ENCODE data around the gene OR6N2. TPM values are rescaled to one million over a fixed set of nuclear protein-coding genes. Genes with fewer than 3 reads are reported as not detected.

Gene OR6N2
- total RNA-seq, 1 donor from 2014 or later = not detected

DNA sequence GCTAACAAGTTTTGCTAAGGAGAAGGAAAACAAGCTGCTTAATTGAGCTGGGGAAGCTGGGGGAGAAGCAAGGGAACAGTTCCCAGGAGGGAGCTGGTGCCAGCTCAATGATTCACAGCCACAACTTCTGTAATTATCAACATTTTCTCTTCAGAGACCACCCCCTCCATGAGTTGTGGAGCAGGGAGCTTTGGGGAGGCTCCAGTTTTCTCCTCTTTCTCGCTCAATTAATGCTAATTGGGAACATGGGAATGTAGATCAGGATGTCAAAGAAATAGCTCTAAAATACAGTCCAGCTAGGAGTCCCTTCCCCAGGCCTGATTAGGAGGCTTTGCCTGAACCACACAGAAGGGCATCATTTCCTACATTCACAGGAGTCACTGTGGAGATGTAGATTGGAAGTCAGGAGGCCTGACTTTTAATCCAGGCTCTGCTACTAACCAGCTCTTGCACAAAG is 38.0 kb upstream of the OR6N2 start:
- no peaks in the 10 kb centered on the region for H3K4me1 Mint-ChIP-seq (ENCODE audit: low read depth, unreplicated experiment)
- no peaks in the 10 kb centered on the region for H3K36me3 Mint-ChIP-seq (ENCODE audit: unreplicated experiment)
- TF ChIP-seq, protein P1, sequence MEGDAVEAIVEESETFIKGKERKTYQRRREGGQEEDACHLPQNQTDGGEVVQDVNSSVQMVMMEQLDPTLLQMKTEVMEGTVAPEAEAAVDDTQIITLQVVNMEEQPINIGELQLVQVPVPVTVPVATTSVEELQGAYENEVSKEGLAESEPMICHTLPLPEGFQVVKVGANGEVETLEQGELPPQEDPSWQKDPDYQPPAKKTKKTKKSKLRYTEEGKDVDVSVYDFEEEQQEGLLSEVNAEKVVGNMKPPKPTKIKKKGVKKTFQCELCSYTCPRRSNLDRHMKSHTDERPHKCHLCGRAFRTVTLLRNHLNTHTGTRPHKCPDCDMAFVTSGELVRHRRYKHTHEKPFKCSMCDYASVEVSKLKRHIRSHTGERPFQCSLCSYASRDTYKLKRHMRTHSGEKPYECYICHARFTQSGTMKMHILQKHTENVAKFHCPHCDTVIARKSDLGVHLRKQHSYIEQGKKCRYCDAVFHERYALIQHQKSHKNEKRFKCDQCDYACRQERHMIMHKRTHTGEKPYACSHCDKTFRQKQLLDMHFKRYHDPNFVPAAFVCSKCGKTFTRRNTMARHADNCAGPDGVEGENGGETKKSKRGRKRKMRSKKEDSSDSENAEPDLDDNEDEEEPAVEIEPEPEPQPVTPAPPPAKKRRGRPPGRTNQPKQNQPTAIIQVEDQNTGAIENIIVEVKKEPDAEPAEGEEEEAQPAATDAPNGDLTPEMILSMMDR (IDR thresholded peaks at IDR 0.05; ENCODE audit: partially characterized antibody, unreplicated experiment) = no peak
- no peaks in the 10 kb centered on the region for H3K27me3 Mint-ChIP-seq (ENCODE audit: unreplicated experiment)
- H3K27ac Mint-ChIP-seq (ENCODE audit: unreplicated experiment) = no peak overlapping the region
- H3K9me3 Mint-ChIP-seq (ENCODE audit: unreplicated experiment) = no peaks in the 10 kb centered on the region
- no peak overlapping the region for H3K4me3 Mint-ChIP-seq (ENCODE audit: unreplicated experiment)
- DNase-seq = no peak

- Mint-ChIP-seq H3K27ac (ENCODE audit: unreplicated experiment) (no peak overlapping the region), H3K4me3 (ENCODE audit: unreplicated experiment) (no peak overlapping the region), H3K27me3 (ENCODE audit: unreplicated experiment) (no peaks in the 10 kb centered on the region), H3K4me1 (ENCODE audit: low read depth, unreplicated experiment) (no peaks in the 10 kb centered on the region), H3K36me3 (ENCODE audit: unreplicated experiment) (no peaks in the 10 kb centered on the region), H3K9me3 (ENCODE audit: unreplicated experiment) (no peaks in the 10 kb centered on the region)
- DNase-seq = no peak
- TF ChIP-seq, protein P1 (IDR thresholded peaks at IDR 0.05; ENCODE audit: partially characterized antibody, unreplicated experiment) = no peak
These were observed 37.6 kb upstream of the OR6N2 start for GRCh38 chr1:158818560-158818959.

DNA sequence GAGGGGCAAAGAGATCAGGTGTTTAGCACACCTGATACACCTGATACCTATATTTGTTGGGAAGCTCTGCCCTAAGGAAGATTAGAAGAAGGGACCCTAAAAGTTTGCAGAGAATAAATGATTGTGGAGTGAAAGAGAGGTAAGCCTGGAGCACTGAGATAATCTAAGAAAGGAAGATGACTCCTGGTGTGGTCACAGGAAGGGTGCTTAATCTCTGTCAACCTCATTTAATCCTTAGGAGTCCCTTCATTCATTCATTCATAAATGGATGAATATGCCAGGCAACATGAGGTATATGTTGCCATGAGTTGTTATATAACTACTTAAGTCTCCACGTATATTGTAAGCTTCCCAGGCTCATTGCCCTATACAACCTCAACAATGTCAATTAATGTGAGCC is 34.0 kb upstream of the OR6N2 start:
- H3K4me1 Mint-ChIP-seq (ENCODE audit: low read depth, unreplicated experiment) = no peaks in the 10 kb centered on the region
- no peak overlapping the region for H3K27ac Mint-ChIP-seq (ENCODE audit: unreplicated experiment)
- no peaks in the 10 kb centered on the region for H3K27me3 Mint-ChIP-seq (ENCODE audit: unreplicated experiment)
- H3K36me3 Mint-ChIP-seq (ENCODE audit: unreplicated experiment) = no peaks in the 10 kb centered on the region
- H3K4me3 Mint-ChIP-seq (ENCODE audit: unreplicated experiment) = no peak overlapping the region
- TF ChIP-seq, protein P1 (IDR thresholded peaks at IDR 0.05; ENCODE audit: partially characterized antibody, unreplicated experiment) = no peak
- H3K9me3 Mint-ChIP-seq (ENCODE audit: unreplicated experiment) = no peaks in the 10 kb centered on the region
- DNase-seq = no peak

DNA sequence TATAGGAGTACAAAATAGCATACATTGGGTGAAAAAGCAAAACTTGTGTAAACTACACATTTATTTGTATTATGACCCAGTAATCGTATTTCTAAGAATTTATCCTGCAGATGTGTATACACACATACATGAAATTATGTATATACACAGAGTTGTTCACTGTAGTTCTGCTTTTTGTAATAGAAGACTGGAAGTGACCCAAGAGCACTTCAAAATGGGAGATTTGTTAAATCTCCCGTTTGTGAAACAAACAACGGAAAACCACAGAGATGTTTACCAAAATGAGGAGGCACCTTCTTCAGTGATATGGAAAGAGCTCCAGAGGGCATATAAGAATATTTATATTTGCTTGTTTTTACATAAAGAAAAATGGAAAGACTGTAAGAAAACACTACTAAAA is 32.2 kb upstream of the OR6N2 start:
- Mint-ChIP-seq H3K4me3 (ENCODE audit: unreplicated experiment) (no peak overlapping the region), H3K4me1 (ENCODE audit: low read depth, unreplicated experiment) (no peaks in the 10 kb centered on the region), H3K27ac (ENCODE audit: unreplicated experiment) (no peak overlapping the region), H3K9me3 (ENCODE audit: unreplicated experiment) (no peaks in the 10 kb centered on the region), H3K36me3 (ENCODE audit: unreplicated experiment) (no peaks in the 10 kb centered on the region), H3K27me3 (ENCODE audit: unreplicated experiment) (no peaks in the 10 kb centered on the region)
- TF ChIP-seq, protein P1 (IDR thresholded peaks at IDR 0.05; ENCODE audit: partially characterized antibody, unreplicated experiment) = no peak
- DNase-seq = no peak

- Mint-ChIP-seq H3K4me3 (ENCODE audit: unreplicated experiment) (no peak overlapping the region), H3K9me3 (ENCODE audit: unreplicated experiment) (no peaks in the 10 kb centered on the region), H3K27ac (ENCODE audit: unreplicated experiment) (no peak overlapping the region), H3K36me3 (ENCODE audit: unreplicated experiment) (no peaks in the 10 kb centered on the region), H3K27me3 (ENCODE audit: unreplicated experiment) (no peaks in the 10 kb centered on the region), H3K4me1 (ENCODE audit: low read depth, unreplicated experiment) (no peaks in the 10 kb centered on the region)
- TF ChIP-seq, protein P1 (IDR thresholded peaks at IDR 0.05; ENCODE audit: partially characterized antibody, unreplicated experiment) = no peak
- DNase-seq = no peak
These were observed 31.3 kb upstream of the OR6N2 start for GRCh38 chr1:158812336-158812735.
